BLaER1 (cell line): ENCODE data around the gene GABARAPL2.

Experiments
- H3K27ac ChIP-seq: shearing (Covaris generic); formaldehyde crosslinking; 2 replicates; pipeline ENCODE4 v1.8.1; 2022
- H3K27me3 ChIP-seq: shearing (Covaris generic); formaldehyde crosslinking; 2 replicates; pipeline ENCODE4 v1.8.1; 2022
- H3K36me3 ChIP-seq: shearing (Covaris generic); formaldehyde crosslinking; 2 replicates; pipeline ENCODE4 v1.8.1; 2022
- H3K4me1 ChIP-seq: shearing (Covaris generic); formaldehyde crosslinking; 2 replicates; pipeline ENCODE4 v1.8.1; 2022
- H3K4me2 ChIP-seq: shearing (Covaris generic); formaldehyde crosslinking; 2 replicates; pipeline ENCODE4 v1.8.1; 2022
- H3K4me3 ChIP-seq: shearing (Covaris generic); formaldehyde crosslinking; 2 replicates; pipeline ENCODE4 v1.8.1; 2022
- H3K9ac ChIP-seq: shearing (Covaris generic); formaldehyde crosslinking; 2 replicates; pipeline ENCODE4 v1.8.1; 2022
- H3K9me3 ChIP-seq: shearing (Covaris generic); formaldehyde crosslinking; 2 replicates; pipeline ENCODE4 v1.8.1; 2022
- H4K20me1 ChIP-seq: shearing (Covaris generic); formaldehyde crosslinking; 2 replicates; pipeline ENCODE4 v1.8.1; 2022
- Cebpa-rat ChIP-seq: shearing (Covaris generic); IDR thresholded peaks from 2 replicates; pipeline ENCODE4 v1.8.1; 2022

Gene GABARAPL2

GRCh38 chr16:75567911-75568310 lies 1.7 kb downstream of the GABARAPL2 start:
- H3K9ac ChIP-seq, result peak overlapping the region; percentile 25; the same call in 1 of the 2 replicates
- H3K36me3 ChIP-seq, result peaks cover 56% of the 10 kb centered on the region

GRCh38 chr16:75570396-75571065 lies 4.4 kb downstream of the GABARAPL2 start:
- TF ChIP-seq Cebpa-rat, result no peak
- Histone ChIP-seq H3K27me3 (no peaks in the 10 kb centered on the region), H3K9me3 (no peaks in the 10 kb centered on the region), H3K4me2 (no peak overlapping the region), H3K27ac (no peak overlapping the region), H4K20me1 (peaks cover 92% of the 10 kb centered on the region), H3K4me1 (peaks cover 43% of the 10 kb centered on the region), H3K9ac (0 out of 2 replicates have a peak overlapping the region, but pooled peaks have one; percentile 0), H3K36me3 (peaks cover 82% of the 10 kb centered on the region), H3K4me3 (no peak overlapping the region)

More at GRCh38 chr16:75567911-75568310, 1.7 kb downstream of the GABARAPL2 start:
- no peak for TF ChIP-seq Cebpa-rat
- Histone ChIP-seq H3K27ac (no peak overlapping the region), H3K4me3 (peak overlapping the region; percentile 94; the same call in 1 of the 2 replicates), H4K20me1 (peaks cover 66% of the 10 kb centered on the region), H3K4me1 (peaks cover 55% of the 10 kb centered on the region), H3K9me3 (no peaks in the 10 kb centered on the region), H3K27me3 (no peaks in the 10 kb centered on the region), H3K4me2 (peak overlapping the region; percentile 99)

GRCh38 chr16:75572864-75573542 lies 6.8 kb downstream of the GABARAPL2 start:
- Histone ChIP-seq H4K20me1 (peaks cover 97% of the 10 kb centered on the region), H3K4me1 (peaks cover 28% of the 10 kb centered on the region), H3K9me3 (no peaks in the 10 kb centered on the region), H3K36me3 (peaks cover 100% of the 10 kb centered on the region), H3K4me2 (no peak overlapping the region), H3K9ac (no peak overlapping the region), H3K27me3 (no peaks in the 10 kb centered on the region), H3K4me3 (no peak overlapping the region), H3K27ac (no peak overlapping the region)
- TF ChIP-seq Cebpa-rat, result no peak

GRCh38 chr16:75573955-75574354 lies 7.8 kb downstream of the GABARAPL2 start:
- H3K36me3 ChIP-seq, result peaks cover 100% of the 10 kb centered on the region
- H4K20me1 ChIP-seq, result peaks cover 89% of the 10 kb centered on the region
- peaks cover 28% of the 10 kb centered on the region for H3K4me1 ChIP-seq
- no peak overlapping the region for H3K4me3 ChIP-seq
- H3K27me3 ChIP-seq, result no peaks in the 10 kb centered on the region
- TF ChIP-seq Cebpa-rat, result no peak
- no peak overlapping the region for H3K9ac ChIP-seq
- H3K9me3 ChIP-seq, result no peaks in the 10 kb centered on the region
- no peak overlapping the region for H3K27ac ChIP-seq
- no peak overlapping the region for H3K4me2 ChIP-seq

GRCh38 chr16:75575958-75576357 lies 9.8 kb downstream of the GABARAPL2 start:
- Histone ChIP-seq H3K36me3 (peaks cover 95% of the 10 kb centered on the region), H3K4me1 (peaks cover 24% of the 10 kb centered on the region), H3K9ac (no peak overlapping the region), H3K9me3 (no peaks in the 10 kb centered on the region), H3K4me2 (no peak overlapping the region), H4K20me1 (peaks cover 69% of the 10 kb centered on the region), H3K27me3 (no peaks in the 10 kb centered on the region), H3K4me3 (no peak overlapping the region), H3K27ac (no peak overlapping the region)
- no peak for TF ChIP-seq Cebpa-rat

- no peaks in the 10 kb centered on the region for H3K9me3 ChIP-seq
- H3K4me1 ChIP-seq, result peaks cover 24% of the 10 kb centered on the region
- no peak overlapping the region for H3K4me2 ChIP-seq
- H4K20me1 ChIP-seq, result peaks cover 65% of the 10 kb centered on the region
- no peak overlapping the region for H3K27ac ChIP-seq
- H3K9ac ChIP-seq, result no peak overlapping the region
- H3K36me3 ChIP-seq, result peaks cover 90% of the 10 kb centered on the region
- H3K27me3 ChIP-seq, result no peaks in the 10 kb centered on the region
- TF ChIP-seq Cebpa-rat, result no peak
- H3K4me3 ChIP-seq, result no peak overlapping the region
Measured at GRCh38 chr16:75576384-75576811, 10.2 kb downstream of the GABARAPL2 start.

- H3K4me1 ChIP-seq, result peaks cover 24% of the 10 kb centered on the region
- no peak for TF ChIP-seq Cebpa-rat
- no peak overlapping the region for H3K27ac ChIP-seq
- no peak overlapping the region for H3K4me2 ChIP-seq
- H3K36me3 ChIP-seq, result peaks cover 72% of the 10 kb centered on the region
- H3K9me3 ChIP-seq, result no peaks in the 10 kb centered on the region
- H3K4me3 ChIP-seq, result no peak overlapping the region
- H4K20me1 ChIP-seq, result peaks cover 47% of the 10 kb centered on the region
- no peak overlapping the region for H3K9ac ChIP-seq
- H3K27me3 ChIP-seq, result no peaks in the 10 kb centered on the region
Measured at GRCh38 chr16:75578212-75578611, 12.0 kb downstream of the GABARAPL2 start.

- peaks cover 24% of the 10 kb centered on the region for H3K4me1 ChIP-seq
- H3K27me3 ChIP-seq, result no peaks in the 10 kb centered on the region
- H3K27ac ChIP-seq, result no peak overlapping the region
- peaks cover 67% of the 10 kb centered on the region for H3K36me3 ChIP-seq
- no peaks in the 10 kb centered on the region for H3K9me3 ChIP-seq
- no peak overlapping the region for H3K4me3 ChIP-seq
- peaks cover 42% of the 10 kb centered on the region for H4K20me1 ChIP-seq
- no peak overlapping the region for H3K9ac ChIP-seq
- H3K4me2 ChIP-seq, result peak overlapping the region; percentile 30
- TF ChIP-seq Cebpa-rat, result no peak
Measured at GRCh38 chr16:75578725-75579124, 12.5 kb downstream of the GABARAPL2 start.

GRCh38 chr16:75579281-75579834 lies 13.2 kb downstream of the GABARAPL2 start:
- no peaks in the 10 kb centered on the region for H3K9me3 ChIP-seq
- H3K36me3 ChIP-seq, result peaks cover 61% of the 10 kb centered on the region
- peaks cover 24% of the 10 kb centered on the region for H3K4me1 ChIP-seq
- no peak overlapping the region for H3K4me3 ChIP-seq
- peaks cover 36% of the 10 kb centered on the region for H4K20me1 ChIP-seq
- H3K4me2 ChIP-seq, result peak overlapping the region; percentile 30
- TF ChIP-seq Cebpa-rat, result no peak
- H3K27ac ChIP-seq, result no peak overlapping the region
- no peak overlapping the region for H3K9ac ChIP-seq
- H3K27me3 ChIP-seq, result no peaks in the 10 kb centered on the region

GRCh38 chr16:75584108-75584507 lies 17.9 kb downstream of the GABARAPL2 start:
- Histone ChIP-seq H3K9ac (no peak overlapping the region), H3K4me3 (no peak overlapping the region), H3K27ac (no peak overlapping the region)

More at GRCh38 chr16:75584108-75584507, 17.9 kb downstream of the GABARAPL2 start:
- no peak for TF ChIP-seq Cebpa-rat
- H3K4me1 ChIP-seq, result peaks cover 13% of the 10 kb centered on the region
- no peak overlapping the region for H3K4me2 ChIP-seq
- H3K27me3 ChIP-seq, result no peaks in the 10 kb centered on the region
- peaks cover 36% of the 10 kb centered on the region; the same call in 1 of the 2 replicates for H3K36me3 ChIP-seq
- no peaks in the 10 kb centered on the region for H3K9me3 ChIP-seq
- no peaks in the 10 kb centered on the region for H4K20me1 ChIP-seq
